Ishikawa (cell line): Measurements from ENCODE around the gene ITGA1.

Source experiments
- CREB1 ChIP-seq: IDR thresholded peaks from 2 replicates; pipeline ENCODE4 v1.6.1; 2012; ENCODE audit warnings: low read depth
- EP300 ChIP-seq: IDR thresholded peaks from 2 replicates; pipeline ENCODE4 v1.6.1; 2012; ENCODE audit warnings: borderline replicate concordance
- MAX ChIP-seq: IDR thresholded peaks from 2 replicates; pipeline ENCODE4 v1.6.1; 2012
- TAF1 ChIP-seq: IDR thresholded peaks from 2 replicates; pipeline ENCODE4 v1.6.1; 2012; ENCODE audit warnings: low read depth, mild to moderate bottlenecking
- TF ChIP-seq, protein P1 (sequence below): IDR thresholded peaks from 2 replicates; pipeline ENCODE4 v1.6.1; 2012; ENCODE audit warnings: low read depth, mild to moderate bottlenecking

GRCh38 chr5:52898961-52899680 is 111.4 kb downstream of the ITGA1 start:
- TF ChIP-seq CREB1 (no peak), MAX (no peak), TAF1 (no peak), EP300 (no peak)
- TF ChIP-seq, protein P1, sequence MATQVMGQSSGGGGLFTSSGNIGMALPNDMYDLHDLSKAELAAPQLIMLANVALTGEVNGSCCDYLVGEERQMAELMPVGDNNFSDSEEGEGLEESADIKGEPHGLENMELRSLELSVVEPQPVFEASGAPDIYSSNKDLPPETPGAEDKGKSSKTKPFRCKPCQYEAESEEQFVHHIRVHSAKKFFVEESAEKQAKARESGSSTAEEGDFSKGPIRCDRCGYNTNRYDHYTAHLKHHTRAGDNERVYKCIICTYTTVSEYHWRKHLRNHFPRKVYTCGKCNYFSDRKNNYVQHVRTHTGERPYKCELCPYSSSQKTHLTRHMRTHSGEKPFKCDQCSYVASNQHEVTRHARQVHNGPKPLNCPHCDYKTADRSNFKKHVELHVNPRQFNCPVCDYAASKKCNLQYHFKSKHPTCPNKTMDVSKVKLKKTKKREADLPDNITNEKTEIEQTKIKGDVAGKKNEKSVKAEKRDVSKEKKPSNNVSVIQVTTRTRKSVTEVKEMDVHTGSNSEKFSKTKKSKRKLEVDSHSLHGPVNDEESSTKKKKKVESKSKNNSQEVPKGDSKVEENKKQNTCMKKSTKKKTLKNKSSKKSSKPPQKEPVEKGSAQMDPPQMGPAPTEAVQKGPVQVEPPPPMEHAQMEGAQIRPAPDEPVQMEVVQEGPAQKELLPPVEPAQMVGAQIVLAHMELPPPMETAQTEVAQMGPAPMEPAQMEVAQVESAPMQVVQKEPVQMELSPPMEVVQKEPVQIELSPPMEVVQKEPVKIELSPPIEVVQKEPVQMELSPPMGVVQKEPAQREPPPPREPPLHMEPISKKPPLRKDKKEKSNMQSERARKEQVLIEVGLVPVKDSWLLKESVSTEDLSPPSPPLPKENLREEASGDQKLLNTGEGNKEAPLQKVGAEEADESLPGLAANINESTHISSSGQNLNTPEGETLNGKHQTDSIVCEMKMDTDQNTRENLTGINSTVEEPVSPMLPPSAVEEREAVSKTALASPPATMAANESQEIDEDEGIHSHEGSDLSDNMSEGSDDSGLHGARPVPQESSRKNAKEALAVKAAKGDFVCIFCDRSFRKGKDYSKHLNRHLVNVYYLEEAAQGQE: no peak
